ENCODE data around the gene CORO7.
"Not testable (repeated sequence)": the region's sequence is repeated elsewhere in the genome, so short reads cannot be mapped to it uniquely, and the experiment has no call there.

CORO7 gene

DNA sequence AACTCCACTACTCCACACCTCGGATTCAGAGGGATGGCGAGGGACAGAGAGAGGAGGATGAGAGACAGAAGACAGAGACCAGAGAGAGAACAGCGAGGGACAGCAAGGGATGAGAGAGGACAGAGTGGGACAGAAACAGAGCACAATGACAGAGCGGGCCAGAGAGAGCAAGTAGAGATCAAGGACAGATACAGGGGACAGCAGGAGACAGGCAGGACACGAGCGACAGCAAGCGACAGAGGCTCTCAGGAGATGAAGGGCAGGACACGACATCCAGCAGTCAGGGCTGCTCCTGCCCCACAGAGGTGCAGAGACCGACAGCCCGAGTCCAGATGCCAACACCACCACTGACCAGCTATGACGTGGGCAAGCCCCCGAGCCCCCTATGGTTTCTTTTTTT lies 14.9 kb downstream of the CORO7 start:
- no peak for DNase-seq (ENCODE audit: low spot score)

- no peak for DNase-seq (ENCODE audit: low spot score)
Observed at GRCh38 chr16:4401094-4401501, 15.3 kb downstream of the CORO7 start.

GRCh38 chr16:4399001-4399730 lies 17.2 kb downstream of the CORO7 start:
- no peak for DNase-seq (ENCODE audit: low spot score)

DNA sequence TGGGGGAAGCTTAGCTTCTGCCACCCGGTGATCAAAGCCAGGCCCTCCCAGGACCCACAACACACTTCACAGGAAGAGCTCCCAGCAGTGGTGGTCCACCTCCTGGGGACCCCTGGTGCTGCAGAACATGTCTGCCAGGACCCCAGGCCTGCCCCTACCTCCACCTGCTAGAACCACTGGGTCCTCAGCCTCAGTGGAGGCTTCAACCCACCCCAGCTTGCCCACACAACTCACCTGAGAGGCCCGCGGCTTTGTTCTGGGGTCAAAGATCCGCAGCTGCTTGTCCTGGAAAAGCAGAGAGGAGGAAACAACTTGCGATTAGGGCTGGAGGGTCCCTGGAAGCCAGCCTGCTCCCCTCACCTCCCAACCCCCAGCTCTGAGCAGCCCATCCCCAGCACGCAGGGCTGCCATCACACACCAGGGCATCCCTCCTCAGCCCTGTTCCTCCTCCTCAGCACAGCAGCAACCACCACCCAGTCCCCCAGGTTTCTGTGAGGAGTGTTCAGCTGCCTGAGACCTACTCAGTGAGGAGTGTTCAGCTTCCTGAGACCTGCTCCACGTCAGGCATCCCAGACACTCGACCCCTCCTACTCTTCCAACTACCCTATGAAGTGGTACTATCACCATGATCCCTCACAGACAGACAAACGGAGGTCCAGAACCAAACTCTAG lies 21.2 kb downstream of the CORO7 start:
- no peak for DNase-seq (ENCODE audit: low spot score)

GRCh38 chr16:4393850-4394249 lies 22.5 kb downstream of the CORO7 start:
- DNase-seq (ENCODE audit: low spot score): not testable (repeated sequence)

- DNase-seq (ENCODE audit: low spot score): no peak
Observed at GRCh38 chr16:4393240-4393600, 23.2 kb downstream of the CORO7 start.

DNA sequence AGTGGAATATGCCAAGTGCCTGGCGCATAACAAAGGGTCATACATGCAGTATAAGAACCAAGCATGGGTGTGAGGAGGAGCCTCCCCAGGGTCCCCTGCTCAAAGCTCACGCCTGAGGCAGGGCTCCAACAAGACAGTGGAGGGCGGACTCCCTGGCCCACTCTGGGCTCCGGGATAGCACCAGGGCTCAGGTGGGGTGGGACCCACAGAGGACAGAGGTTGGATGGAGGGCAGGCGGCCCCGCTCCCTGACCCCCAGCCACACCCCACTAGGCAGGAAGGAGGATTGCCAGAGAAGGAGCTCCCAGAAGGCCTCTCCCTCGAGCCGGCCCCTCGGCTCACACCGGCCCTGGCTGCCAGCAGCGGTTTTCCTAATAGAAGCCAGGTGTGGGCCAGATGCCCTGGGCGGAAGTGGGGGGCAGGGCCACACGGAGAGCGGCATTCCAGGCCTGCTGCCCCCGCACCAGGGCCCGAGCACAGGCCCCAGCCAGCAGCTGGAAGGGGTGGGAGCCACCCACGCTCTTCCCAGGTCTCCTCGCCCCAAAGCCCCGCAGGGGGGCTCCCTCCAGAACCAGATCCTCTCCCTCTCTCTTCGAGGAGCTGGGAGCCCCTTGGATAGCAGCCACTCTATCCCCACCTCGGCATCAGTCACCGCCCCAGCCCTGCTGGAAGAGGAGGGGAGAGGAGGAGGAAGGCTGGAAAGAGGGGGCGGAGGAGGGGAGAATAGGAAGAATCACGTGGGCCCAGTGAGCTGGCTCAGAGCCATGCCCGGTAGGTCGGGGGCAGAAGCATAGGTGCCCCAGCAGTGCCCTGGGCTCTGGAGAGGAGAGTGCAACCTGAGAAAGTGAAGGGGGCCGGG lies 23.8 kb downstream of the CORO7 start:
- no peak for DNase-seq (ENCODE audit: low spot score)

DNA sequence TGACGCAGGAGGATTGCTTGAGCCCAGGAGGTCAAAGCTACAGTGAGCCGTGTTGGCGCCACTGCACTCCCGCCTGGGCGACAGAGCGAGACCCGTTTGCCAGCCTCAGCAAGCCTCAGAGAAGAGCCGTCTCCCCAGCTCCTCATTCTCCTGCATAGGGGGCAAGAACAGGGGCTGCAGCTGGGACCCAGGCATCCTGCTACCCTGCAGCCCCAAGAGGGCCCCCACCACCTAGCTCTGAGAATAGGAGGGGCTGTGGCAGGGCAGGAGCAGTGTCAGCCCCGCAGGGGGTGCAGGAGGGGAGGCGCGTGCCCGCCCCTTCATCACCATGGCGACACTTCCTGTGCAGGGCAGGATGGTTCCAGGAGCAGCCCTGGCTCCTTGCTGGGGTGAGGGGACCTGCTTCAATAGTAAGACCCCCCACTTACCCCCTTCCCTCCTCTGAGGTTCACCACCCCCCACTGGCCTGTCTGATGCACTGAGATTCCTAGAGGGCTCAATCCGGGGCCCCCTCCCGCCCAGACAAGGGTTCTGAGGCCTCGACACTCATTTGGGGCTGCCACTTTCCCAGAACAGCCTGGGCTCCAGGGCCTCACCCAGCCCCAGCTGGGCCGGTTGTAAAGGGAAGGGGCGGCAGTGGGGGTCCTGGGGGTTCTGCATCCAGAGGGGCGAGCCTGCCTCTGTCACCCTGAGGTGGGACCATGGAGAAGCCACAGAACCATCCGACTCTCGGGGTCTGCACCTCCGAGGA lies 24.6 kb downstream of the CORO7 start:
- no peak for DNase-seq (ENCODE audit: low spot score)

DNA sequence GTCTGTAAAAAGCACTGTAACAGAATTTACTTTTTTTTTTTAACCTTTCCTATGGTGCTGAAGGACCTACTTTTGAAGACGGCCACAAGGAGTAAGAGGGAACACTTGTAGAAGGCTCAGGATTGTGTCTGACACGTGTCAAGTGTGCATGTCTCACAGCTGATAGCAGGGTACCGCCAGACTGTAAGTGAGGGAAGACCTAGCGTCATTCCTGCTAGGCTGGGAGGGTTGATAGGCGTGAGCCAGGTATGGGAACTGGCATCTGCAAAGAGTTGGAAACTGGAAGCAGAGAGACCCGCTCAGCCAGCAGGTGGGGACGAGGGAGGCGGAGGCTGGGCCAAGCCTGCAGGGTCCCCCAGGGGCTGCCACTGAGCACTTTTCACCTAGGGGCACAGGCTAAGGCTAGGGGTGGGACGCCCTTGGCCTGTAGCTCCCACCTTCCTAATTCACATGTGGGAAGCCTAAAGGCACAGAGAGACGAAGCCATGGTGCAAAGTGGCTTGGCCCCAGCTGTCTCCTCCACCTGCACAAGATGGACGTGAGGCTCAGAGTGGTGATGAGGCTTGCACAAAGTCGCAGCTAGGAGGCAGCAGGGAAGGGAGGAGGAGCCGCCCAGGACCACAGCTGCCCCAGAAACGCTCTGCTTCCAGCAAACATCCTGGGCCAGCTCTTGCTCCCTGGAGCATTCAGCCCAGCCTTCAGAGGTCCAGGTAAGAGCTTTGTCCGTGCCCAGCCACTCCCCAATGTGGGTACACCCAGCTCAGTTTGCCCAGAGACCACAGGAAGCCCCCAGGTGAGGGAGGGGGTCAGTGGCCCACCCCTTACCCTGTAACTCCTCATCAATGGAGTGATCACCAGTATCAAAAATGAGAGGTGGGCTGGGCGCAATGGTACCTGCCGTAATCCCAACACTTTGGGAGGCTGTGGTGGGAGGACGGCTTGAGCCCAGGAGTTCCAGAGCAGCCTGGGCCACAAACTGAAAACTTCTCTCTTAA lies 25.8 kb downstream of the CORO7 start:
- no peak for DNase-seq (ENCODE audit: low spot score)

DNA sequence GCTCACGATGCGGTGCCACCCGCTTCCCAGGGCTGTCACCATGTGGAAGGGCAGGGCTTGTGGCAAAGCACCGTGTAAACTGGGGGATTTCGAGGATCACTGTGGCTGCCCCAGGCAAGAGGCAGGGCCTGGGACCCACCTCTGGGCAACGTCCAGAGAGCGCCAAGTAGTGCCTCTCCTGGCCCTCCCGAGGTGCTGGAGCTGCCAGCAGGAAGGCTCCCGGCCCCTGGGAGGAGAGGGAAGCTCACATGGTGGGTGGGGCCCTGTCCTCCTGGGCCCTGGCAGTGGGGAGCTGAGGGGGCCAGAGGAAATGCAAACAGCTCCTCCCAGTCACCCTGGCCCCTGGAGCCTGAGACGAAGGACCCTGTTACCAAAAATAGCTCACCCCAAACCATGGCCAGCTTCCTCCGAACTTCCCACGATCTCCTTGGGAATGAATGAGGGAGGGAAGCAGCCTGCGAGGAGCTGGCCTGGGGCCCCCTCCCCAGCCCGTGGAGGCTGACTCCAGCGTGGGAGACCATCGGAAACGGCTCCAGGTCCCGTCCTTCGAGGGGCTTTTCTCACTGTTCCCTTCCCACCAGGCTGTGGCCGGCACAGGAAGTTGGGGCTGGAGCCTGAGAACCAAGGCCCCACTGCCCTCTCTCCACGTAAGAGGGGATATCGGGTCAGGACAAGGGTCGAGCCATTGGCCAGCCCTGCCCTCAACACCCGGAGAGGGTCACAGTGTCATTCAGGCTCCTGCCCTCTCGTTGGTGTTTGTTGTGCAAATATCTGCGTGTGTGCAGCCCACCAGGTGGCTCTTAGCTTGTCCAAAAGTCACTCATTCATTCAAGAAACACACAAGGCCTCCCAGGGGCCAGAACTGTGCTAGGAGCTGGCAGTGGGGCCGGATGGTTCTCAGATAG lies 27.1 kb downstream of the CORO7 start:
- no peak for DNase-seq (ENCODE audit: low spot score)

DNA sequence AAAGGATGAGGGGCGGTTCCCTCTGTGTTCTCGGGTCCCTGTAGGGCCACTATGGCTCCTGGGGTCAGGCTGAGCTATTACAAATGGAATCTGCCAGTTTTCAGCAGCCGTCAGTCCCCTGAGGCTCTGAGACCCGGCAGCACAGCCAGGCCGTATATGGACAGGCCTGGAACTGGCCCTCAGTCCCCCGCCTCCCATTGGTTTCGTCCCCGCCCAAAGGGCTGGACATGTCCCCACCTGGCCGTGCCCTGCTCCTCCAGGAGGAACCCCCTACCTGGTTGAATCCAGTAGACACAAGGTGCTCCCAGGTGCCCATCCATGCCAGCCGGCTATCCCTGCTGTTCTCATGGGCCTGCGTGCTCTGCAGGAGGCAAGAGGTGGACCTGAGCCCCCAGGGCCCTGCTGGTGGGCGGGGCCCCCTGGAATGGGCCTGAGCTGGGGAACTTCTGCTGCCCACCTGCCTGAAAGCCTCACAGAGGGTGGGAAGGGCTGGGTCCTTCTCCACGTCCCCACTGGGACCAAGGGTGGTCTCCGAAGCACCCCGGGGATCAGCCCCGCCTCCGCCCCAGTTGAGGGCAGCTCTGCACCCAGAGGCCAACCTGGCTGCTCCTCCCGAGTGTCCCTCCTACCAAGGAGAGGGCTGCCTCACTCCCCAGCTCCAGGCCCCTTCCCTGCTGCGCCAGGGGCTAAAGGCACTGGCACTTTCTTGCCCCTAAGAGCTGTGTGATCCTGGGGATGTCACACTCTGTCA lies 27.9 kb downstream of the CORO7 start:
- no peak for DNase-seq (ENCODE audit: low spot score)

DNA sequence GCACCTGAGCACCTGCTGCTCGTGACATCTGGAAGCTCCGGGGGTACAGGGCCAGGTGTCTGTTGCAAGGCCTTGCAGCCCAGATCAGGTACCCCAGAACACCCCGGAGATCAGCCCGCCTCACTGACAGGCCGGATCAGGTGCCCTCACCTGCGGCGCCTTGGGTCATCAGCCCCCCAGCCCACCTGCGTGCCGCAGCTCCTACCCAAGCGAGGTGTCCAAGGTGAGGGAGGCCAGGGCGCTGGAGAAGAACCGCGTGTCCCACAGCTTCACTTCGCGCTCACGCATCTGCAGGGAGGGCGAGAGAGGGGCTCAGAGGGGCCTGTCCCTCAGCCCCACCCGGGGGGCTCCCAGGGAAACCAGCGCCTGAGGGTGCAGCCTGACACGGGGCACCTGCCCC lies 28.6 kb downstream of the CORO7 start:
- no peak for DNase-seq (ENCODE audit: low spot score)

DNA sequence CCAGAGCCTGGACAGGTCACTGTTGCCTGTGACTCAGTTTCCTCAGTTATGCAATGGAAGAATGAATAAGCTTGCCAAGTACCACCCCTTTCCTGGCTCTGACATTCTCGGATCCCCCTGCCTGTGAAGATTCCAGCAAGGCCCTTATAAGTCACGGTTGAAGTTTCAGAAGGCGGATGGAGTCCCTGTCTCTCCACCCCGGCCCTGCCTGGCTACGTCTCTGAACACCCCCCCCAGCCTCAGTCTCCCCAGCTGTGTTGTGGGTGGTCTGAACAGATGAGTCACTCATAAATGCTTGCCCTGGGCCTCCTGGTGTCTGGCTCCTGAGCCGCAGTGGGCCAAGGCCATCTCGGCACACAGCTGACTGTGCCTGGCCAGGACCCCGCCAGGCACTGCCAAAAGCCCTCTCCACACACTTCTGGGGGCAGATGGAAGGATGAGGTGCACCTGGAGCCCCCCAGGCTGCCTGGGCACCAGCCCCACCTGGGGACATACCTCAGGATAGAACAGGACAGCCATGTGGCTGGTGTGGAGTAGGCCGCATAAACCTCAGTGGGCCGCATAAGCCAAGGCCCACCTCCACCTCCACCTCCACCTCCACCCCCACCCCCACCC lies 29.3 kb downstream of the CORO7 start:
- no peak for DNase-seq (ENCODE audit: low spot score)

GRCh38 chr16:4386451-4386805 lies 30.0 kb downstream of the CORO7 start:
- DNase-seq (ENCODE audit: low spot score): no peak

- no peak for DNase-seq (ENCODE audit: low spot score)
Observed at GRCh38 chr16:4385789-4386450, 30.5 kb downstream of the CORO7 start.

DNA sequence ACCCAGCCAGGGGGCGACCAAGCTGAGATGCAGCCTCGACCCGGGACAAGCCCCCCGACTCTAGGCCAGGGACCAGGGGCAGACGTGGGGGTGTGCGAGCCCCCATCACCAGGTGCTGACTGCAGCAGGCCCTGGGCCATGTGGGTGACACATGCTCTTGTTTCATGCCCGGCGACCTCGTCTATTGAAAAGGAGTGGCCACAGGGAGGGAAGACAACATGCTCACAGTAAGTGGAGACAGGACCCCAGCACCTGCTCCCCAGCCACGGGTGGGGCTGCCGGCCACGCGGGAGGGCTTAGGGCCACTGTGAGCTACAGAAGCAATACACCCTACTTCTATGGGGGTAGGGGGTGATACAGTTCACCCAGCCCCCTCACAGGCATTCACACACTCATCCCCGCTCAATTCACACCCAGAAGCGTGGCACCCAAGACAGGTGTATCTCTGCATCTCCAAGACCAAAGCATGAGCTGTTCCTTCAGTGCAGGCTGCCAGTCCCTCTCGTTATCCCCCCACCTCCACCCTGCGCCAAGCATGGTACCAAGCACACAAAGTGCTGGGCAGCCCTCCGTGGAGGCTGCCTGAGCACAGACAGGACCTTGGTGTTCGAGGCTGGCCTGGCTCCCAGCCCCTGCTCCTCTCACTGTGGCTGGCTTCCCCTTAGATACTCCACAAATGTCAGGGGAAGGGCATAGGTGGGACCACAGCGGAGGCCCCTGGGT lies 31.2 kb downstream of the CORO7 start:
- DNase-seq (ENCODE audit: low spot score): no peak

DNA sequence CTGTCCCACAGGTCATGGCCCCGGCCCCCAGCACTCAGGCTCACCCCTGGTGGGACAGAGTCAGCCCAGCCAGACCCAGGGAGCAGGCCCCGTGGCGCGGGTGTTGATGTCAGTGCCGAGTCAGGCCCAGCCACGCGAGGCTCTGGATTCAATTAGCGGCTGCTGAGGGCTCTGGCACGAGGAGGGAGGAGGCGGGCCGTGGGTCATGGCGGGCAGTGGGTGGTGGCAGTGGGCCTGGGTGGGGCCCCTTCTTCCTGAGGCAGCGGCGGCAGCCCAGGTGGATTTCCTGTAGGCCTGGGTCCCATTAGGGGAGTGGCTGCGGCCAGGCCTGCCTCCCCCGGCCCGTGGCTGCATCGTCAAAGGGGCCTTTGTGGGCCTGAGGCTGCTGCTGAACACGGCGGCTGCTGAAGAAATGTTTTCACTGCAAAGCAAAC lies 31.9 kb downstream of the CORO7 start:
- DNase-seq (ENCODE audit: low spot score): no peak

Data from CD4-positive, alpha-beta T cell treated with Interleukin-2 at 100 ng/mL for 4 hours (primary cell).